BJ (cell line): Measurements from ENCODE around the gene DTX4. TPM values are rescaled to one million over a fixed set of nuclear protein-coding genes. Genes with fewer than 3 reads are reported as not detected.

Experiments used
- CTCF ChIA-PET: fragments of 350-600 bp; formaldehyde crosslinking; extraction: SDS; loops from one replicate; lab custom pipeline; 2021; ENCODE audit warnings: antibody characterized with exemption, inconsistent platforms; lab: Yijun Ruan, JAX
- POLR2A ChIA-PET: fragments of 300-600 bp; sonication (Branson Sonifier 250); formaldehyde crosslinking; extraction: SDS; loops from one replicate; lab custom pipeline; 2021; ENCODE audit warnings: antibody characterized with exemption; lab: Charles Lee
- DNase-seq: peaks from one replicate; pipeline ENCODE4 v3.0.0-alpha.2; 2011; ENCODE audit warnings: low read depth
- H3K27me3 ChIP-seq: 2 replicates; pipeline ENCODE4 v1.6.0; 2011; ENCODE audit warnings: low read length; ENCODE audit not compliant: control insufficient read depth, insufficient read depth
- H3K36me3 ChIP-seq: 2 replicates; pipeline ENCODE4 v1.5.1; 2011; ENCODE audit warnings: low read length; ENCODE audit not compliant: control insufficient read depth, insufficient read depth
- H3K4me3 ChIP-seq: 2 replicates; pipeline ENCODE4 v1.5.1; 2011; ENCODE audit warnings: low read depth, mild to moderate bottlenecking, control low read depth, low read length
- polyA plus RNA-seq: library from polyadenylated mRNA; depleted of rRNA; stranded (reverse); fragments of >200 nt; gene quantifications from 2 replicates; pipeline ENCODE4 v1.2.3, GENCODE V29; 2011
- TF ChIP-seq, protein P1 (sequence below): IDR thresholded peaks from 2 replicates; pipeline ENCODE4 v1.5.1; 2011; ENCODE audit warnings: low read depth, mild to moderate bottlenecking, control low read depth, inconsistent platforms, low read length, moderate library complexity; ENCODE audit not compliant: insufficient read depth

The DTX4 gene
- polyA plus RNA-seq, 1 experiment, result 1.2 TPM

DNA sequence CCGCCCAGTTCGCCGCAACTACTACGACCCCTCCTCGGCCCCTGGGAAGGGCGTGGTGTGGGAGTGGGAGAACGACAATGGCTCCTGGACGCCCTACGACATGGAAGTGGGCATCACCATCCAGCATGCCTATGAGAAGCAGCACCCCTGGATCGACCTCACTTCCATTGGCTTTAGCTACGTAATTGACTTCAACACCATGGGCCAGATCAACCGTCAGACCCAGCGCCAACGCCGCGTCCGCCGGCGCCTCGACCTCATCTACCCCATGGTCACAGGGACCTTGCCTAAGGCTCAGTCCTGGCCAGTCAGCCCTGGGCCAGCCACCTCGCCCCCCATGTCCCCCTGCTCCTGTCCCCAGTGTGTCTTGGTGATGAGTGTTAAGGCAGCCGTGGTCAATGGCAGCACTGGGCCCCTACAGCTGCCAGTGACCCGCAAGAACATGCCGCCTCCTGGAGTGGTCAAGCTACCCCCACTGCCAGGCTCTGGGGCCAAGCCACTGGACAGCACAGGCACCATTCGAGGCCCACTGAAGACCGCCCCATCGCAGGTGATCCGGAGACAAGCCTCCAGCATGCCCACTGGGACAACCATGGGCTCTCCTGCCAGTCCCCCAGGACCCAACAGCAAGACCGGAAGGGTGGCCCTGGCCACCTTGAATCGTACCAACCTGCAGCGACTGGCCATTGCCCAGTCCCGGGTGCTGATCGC lies 10.0 kb downstream of the DTX4 start:
- no peak for DNase-seq
- POLR2A ChIA-PET, result no interaction called here
- Histone ChIP-seq H3K36me3 (no peaks in the 10 kb centered on the region), H3K4me3 (no peak overlapping the region), H3K27me3 (no peaks in the 10 kb centered on the region)
- TF ChIP-seq, protein P1, sequence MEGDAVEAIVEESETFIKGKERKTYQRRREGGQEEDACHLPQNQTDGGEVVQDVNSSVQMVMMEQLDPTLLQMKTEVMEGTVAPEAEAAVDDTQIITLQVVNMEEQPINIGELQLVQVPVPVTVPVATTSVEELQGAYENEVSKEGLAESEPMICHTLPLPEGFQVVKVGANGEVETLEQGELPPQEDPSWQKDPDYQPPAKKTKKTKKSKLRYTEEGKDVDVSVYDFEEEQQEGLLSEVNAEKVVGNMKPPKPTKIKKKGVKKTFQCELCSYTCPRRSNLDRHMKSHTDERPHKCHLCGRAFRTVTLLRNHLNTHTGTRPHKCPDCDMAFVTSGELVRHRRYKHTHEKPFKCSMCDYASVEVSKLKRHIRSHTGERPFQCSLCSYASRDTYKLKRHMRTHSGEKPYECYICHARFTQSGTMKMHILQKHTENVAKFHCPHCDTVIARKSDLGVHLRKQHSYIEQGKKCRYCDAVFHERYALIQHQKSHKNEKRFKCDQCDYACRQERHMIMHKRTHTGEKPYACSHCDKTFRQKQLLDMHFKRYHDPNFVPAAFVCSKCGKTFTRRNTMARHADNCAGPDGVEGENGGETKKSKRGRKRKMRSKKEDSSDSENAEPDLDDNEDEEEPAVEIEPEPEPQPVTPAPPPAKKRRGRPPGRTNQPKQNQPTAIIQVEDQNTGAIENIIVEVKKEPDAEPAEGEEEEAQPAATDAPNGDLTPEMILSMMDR, result no peak
- CTCF ChIA-PET, result interaction anchor here (0.6 to 14.0 kb wide), 3 partner anchors 8 to 25 kb away, joined by 3 to 160 read pairs (median 4); partner anchors contain the start of gene DTX4

DNA sequence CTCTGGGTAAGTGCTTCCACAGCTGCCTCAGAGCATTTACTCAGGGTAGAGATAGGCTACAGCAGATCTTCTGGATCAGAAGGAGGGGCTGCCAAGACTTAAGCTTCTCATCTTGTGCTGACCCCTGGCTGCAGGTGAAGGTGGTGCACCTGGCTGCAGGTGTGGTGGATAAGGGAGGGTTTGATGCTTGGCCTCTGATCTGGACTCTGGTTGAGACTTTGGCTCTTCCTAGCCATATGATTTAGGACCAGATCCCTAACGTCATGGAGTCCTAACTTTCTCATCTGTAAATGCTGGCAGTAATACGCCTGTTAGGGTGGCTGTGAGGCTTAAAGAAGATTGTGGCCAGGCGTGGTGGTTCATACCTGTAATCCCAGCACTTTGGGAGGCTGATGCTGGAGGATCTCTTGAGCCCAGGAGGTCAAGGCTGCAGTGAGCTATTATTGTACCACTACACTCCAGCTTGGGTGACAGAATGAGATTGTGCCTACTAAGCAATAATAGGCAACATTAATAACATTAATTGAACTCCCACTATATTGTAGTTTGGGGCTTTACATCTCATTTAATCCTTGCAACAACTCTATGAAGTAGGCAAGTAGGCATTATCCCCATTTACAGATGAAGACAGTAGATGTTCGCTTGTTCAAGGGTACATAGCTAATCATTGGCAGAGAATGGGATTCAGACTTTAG lies 10.7 kb downstream of the DTX4 start:
- Histone ChIP-seq H3K36me3 (no peaks in the 10 kb centered on the region), H3K4me3 (no peak overlapping the region), H3K27me3 (no peaks in the 10 kb centered on the region; the same call in 1 of the 2 replicates)
- TF ChIP-seq, protein P1, result no peak
- CTCF ChIA-PET, result interaction anchor here (0.6 to 14.0 kb wide), 2 partner anchors 9 to 15 kb away, joined by 3 to 160 read pairs; partner anchors contain the start of gene DTX4
- DNase-seq, result no peak
- POLR2A ChIA-PET, result no interaction called here

- no peak for DNase-seq
- CTCF ChIA-PET, result interaction anchor here (0.7 to 14.0 kb wide), 3 partner anchors 10 to 20 kb away, joined by 3 to 160 read pairs (median 104); partner anchors contain the start of gene DTX4
- H3K4me3 ChIP-seq, result no peak overlapping the region
- no peaks in the 10 kb centered on the region; the same call in 1 of the 2 replicates for H3K27me3 ChIP-seq
- no peaks in the 10 kb centered on the region for H3K36me3 ChIP-seq
- POLR2A ChIA-PET, result no interaction called here
- TF ChIP-seq, protein P1, result no peak
Measured at GRCh38 chr11:59183771-59184170, 11.8 kb downstream of the DTX4 start.

DNA sequence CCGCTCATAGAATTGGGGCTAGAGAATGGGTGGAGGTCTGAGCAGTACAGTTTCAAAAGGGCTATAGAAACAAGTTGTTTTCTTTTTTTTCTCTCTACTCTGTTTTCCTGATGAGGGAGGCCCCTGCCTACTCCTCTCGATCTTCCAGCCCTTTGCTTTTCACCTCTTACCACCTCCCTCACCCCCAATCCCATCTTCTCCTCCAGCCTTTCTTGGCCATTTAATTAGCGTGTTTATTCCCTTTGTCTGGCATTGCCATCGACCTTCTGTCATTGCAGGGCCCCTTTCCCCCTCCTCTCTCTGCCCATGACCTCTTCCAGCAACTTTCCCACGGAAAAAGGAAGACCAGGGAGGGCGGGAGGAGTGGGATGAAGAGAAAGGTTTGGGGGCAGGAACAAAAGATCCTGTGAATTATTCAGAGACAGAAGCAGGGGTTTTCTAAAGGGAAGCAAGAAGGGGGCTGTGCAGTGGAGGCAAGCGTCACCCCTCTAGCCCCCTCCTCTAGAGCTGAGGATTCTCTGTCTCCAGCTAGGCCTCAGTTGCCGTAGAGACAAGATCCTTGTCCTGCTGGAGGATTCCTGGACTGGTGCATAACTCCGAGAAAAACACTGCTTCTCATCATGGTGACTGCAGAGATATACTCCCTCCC lies 12.9 kb downstream of the DTX4 start:
- Histone ChIP-seq H3K36me3 (no peaks in the 10 kb centered on the region), H3K27me3 (no peaks in the 10 kb centered on the region; the same call in 1 of the 2 replicates), H3K4me3 (no peak overlapping the region)
- TF ChIP-seq, protein P1, result no peak
- ChIA-PET CTCF (interaction anchor here (1.4 to 14.0 kb wide), 4 partner anchors 9 to 25 kb away, joined by 3 to 160 read pairs (median 57); partner anchors contain the start of gene DTX4), POLR2A (no interaction called here)
- DNase-seq, result no peak
